Dendritic cell treated with granulocyte-macrophage colony-stimulating factor and Interleukin-4, amounts not matched to agents 40 ng/mL and 50 ng/mL, for 4 days (primary cell): ENCODE measurements around the gene ARHGAP9.

ENCODE experiments used
- H3K27ac Mint-ChIP-seq: one replicate; pipeline ENCODE4 v1.8.0; 2022; ENCODE audit warnings: mild to moderate bottlenecking, mixed read lengths
- H3K27me3 Mint-ChIP-seq: one replicate; pipeline ENCODE4 v1.8.0; 2022; ENCODE audit warnings: mild to moderate bottlenecking, mixed read lengths
- H3K36me3 Mint-ChIP-seq: one replicate; pipeline ENCODE4 v1.8.0; 2022; ENCODE audit warnings: low read depth, mixed read lengths
- H3K4me1 Mint-ChIP-seq: one replicate; pipeline ENCODE4 v1.8.0; 2022; ENCODE audit warnings: low read depth, mixed read lengths
- H3K4me3 Mint-ChIP-seq: one replicate; pipeline ENCODE4 v1.8.0; 2022; ENCODE audit warnings: mild to moderate bottlenecking, moderate library complexity, mixed read lengths
- H3K9me3 Mint-ChIP-seq: one replicate; pipeline ENCODE4 v1.8.0; 2022; ENCODE audit warnings: mixed read lengths
- intact Hi-C: fragments of 100-400 bp; cut with micrococcal nuclease; formaldehyde crosslinking; loops from one replicate; pipeline ENCODE4 v1.15.0; 2022

Gene ARHGAP9

DNA sequence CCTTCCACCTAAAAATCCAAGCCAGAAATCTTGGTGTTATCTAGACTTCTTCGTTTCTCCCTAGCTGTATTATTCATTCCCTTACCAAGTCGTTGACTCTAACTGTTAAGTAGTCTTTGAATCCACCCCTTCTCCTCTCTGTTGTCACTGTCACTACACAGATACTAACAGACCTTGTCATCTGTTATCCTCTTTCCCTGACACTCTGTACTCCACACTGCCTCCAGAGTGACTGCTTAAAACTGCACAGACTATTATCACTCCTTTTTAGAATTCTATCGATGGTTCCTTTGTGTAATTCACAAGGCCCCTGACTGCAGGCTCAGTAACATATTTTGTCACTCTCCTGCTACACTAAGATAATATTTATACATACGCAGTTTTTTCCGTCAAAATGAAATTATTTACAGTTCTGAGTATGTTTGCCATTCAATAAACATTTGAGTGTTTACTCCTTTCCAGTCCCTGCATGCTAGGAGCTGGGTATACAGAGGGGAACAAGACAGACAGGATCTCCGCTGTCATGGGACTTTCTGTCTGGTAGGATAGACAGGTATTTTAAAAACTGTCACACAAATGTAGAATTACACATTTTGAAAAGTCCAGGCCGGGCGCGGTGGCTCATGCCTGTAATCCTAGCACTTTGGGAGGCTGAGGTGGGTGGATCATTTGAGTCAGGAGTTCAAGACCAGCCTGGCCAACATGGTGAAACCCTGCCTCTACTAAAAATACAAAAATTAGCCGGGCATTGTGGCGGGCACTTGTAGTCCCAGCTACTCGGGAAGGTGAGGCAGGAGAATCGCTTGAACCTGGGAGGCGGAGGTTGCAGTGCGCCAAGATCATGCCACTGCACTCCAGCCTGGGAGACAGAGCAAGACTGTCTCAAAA is 12.0 kb upstream of the ARHGAP9 start:
- no peak overlapping the region for H3K4me3 Mint-ChIP-seq
- peaks cover 80% of the 10 kb centered on the region for H3K36me3 Mint-ChIP-seq
- peaks cover 27% of the 10 kb centered on the region for H3K4me1 Mint-ChIP-seq
- H3K27me3 Mint-ChIP-seq = no peaks in the 10 kb centered on the region
- peak overlapping the region; percentile 2 for H3K27ac Mint-ChIP-seq
- H3K9me3 Mint-ChIP-seq = no peaks in the 10 kb centered on the region
- intact Hi-C loops = no loop called here

DNA sequence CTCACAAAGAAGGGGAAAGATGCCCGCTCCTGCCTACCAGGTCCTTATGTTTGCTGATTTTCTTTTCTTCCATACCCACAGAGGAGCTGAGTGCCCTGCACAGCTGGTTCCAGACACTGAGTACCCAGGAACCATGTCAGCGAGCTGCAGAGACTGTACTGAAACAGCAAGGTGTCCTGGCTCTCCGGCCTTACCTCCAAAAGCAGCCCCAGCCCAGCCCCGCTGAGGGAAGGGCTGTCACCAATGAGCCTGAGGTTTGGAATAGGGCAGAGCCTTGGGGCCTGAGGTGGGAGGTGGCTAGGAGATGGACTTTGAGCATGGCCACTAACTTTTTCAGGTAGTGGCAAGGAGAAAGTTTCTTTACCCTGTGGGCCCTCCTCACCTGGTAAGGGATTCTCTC is 10.5 kb upstream of the ARHGAP9 start:
- intact Hi-C loops = no loop called here
- Mint-ChIP-seq H3K4me3 (no peak overlapping the region), H3K27ac (no peak overlapping the region), H3K27me3 (no peaks in the 10 kb centered on the region), H3K36me3 (peaks cover 65% of the 10 kb centered on the region), H3K9me3 (no peaks in the 10 kb centered on the region), H3K4me1 (peaks cover 27% of the 10 kb centered on the region)

DNA sequence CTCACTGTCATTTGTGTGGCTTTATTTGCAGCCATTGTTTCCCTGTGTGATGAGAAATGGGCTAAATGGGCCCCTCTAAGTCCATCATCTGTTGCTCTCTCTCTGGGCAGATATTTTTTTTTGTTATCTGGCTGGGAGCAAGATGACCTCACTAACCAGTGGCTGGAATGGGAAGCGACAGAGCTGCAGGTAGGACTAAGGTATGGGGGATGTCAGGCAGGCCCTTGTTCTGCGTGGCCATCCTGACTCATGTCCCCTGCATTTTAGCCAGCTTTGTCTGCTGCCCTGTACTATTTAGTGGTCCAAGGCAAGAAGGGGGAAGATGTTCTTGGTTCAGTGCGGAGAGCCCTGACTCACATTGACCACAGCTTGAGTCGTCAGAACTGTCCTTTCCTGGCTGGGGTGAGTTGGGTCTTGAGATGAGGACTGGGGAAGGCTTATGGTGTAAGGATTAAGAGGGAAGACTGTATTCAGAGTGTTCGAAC is 9.5 kb upstream of the ARHGAP9 start:
- Mint-ChIP-seq H3K27me3 (no peaks in the 10 kb centered on the region), H3K27ac (peak overlapping the region; percentile 91), H3K4me3 (peak overlapping the region; percentile 90), H3K4me1 (peaks cover 27% of the 10 kb centered on the region), H3K9me3 (no peaks in the 10 kb centered on the region), H3K36me3 (peaks cover 56% of the 10 kb centered on the region)
- intact Hi-C loops = no loop called here

DNA sequence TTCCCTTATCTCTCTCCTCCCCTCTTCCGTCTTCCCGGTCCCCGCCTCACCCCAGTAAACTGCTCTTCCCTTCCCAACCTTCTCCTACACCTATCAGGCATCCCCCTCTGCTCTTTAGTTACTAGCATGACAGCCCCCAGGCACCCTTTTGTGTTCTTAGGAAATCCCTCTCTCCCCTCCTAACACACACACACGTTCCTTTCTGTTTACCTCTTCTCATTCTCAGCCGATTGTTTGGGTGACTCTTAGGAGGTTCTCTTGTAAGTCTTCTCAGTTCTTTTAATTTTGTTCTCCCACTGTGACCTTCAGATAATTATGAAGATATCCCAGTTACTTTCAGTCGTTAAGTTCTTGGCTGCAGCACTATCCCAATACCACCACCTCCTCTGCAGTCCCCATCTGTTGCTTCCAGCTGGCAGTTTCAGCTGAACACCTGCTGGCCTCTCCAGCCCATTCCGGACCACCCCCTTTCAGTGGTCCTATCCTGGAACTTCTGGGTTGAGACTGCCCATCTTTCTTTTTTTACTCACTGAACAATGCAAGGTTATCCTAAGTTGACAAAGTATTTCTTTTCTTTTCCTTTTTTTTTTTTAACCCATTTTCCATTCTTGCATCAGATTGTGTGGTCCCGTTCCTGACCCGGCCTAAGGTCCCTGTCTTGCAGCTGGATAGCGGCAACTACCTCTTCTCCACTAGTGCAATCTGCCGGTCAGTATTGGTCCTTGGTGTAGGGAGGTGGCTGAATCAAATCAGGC is 8.9 kb upstream of the ARHGAP9 start:
- H3K4me1 Mint-ChIP-seq = peaks cover 27% of the 10 kb centered on the region
- H3K9me3 Mint-ChIP-seq = no peaks in the 10 kb centered on the region
- intact Hi-C loops = loop anchor here (1.0 kb wide), 1 partner anchor 32 kb away; the partner anchor contains the start of gene DDIT3
- peak overlapping the region; percentile 90 for H3K4me3 Mint-ChIP-seq
- H3K27ac Mint-ChIP-seq = peak overlapping the region; percentile 91
- no peaks in the 10 kb centered on the region for H3K27me3 Mint-ChIP-seq
- peaks cover 52% of the 10 kb centered on the region for H3K36me3 Mint-ChIP-seq

DNA sequence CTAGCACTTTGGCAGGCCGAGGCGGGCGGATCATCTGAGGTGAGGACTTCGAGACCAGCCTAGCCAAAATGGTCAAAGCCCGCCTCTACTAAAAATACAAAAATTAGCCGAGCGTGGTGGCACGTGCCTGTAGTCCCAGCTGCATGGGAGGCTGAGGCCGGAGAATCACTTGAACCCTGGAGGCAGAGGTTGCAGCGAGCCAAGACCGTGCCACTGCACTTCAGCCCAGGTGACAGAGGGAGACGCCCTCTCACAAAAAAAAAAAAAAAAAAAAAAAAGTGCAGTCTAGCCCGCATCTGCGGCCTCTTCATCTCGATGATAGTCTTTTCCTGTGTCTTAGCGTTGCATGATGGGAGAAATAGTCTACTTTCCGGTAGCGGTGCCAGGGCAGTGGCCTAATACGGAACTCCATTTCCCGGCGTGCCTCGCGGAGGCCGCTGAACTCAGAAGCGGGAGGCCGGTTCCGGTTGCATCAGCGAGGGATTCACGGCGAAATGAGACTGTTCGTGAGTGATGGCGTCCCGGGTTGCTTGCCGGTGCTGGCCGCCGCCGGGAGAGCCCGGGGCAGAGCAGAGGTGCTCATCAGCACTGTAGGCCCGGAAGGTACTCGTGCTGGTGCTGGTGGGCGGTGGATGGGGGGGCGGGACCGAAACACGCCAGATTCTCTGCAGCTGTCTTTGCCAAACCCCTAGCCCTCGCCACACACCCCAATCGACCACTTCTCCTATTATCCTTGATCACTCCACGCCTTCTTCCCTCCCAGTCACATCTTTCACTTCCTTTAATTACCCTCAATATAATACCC is 8.1 kb upstream of the ARHGAP9 start, which contains the start of gene MARS1:
MARS1 (plus strand) TSS at position 472 of the 805 bp plus-strand sequence; CDS start at position 495, 23 bp downstream.
- H3K4me1 Mint-ChIP-seq = peaks cover 33% of the 10 kb centered on the region
- peak within 1 kb of the TSS; percentile 90 for H3K4me3 Mint-ChIP-seq
- H3K9me3 Mint-ChIP-seq = no peaks in the 10 kb centered on the region
- H3K27me3 Mint-ChIP-seq = no peaks in the 10 kb centered on the region
- peak within 1 kb of the TSS; percentile 91 for H3K27ac Mint-ChIP-seq
- H3K36me3 Mint-ChIP-seq = peaks cover 51% of the 10 kb centered on the region
- intact Hi-C loops = loop anchor here (1.0 kb wide), 3 partner anchors 9 to 60 kb away; partner anchors contain the start of genes DCTN2 and DDIT3

DNA sequence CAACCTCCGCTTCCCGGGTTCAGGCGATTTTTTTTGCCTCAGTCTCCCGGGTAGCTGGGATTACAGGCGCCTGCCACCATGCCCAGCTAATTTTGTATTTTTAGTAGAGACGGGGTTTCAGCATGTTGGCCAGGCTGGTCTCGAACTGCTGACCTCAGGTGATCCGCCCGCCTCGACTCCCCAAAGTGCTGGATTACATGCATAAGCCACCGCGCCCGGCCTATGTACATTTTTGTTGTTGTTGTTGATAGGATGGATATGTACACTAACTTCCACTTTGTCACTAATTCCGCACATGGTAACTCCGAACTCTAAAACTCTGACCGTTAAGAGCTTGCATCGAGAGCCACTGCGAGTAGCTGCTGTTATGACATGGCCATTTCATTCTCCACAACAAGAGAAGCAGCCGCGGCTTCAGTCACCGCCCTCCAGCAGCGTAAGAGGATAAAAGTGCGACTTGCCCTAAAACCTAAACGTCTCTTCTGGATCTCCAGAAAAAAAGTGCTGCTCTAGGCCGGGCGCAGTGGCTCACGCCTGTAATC is 7.5 kb upstream of the ARHGAP9 start:
- Mint-ChIP-seq H3K4me1 (peaks cover 33% of the 10 kb centered on the region), H3K36me3 (peaks cover 44% of the 10 kb centered on the region), H3K9me3 (no peaks in the 10 kb centered on the region), H3K4me3 (peak overlapping the region; percentile 90), H3K27ac (peak overlapping the region; percentile 91), H3K27me3 (no peaks in the 10 kb centered on the region)
- intact Hi-C loops = loop anchor here (1.0 kb wide), 2 partner anchors 9 to 60 kb away; partner anchors contain the start of gene DCTN2

DNA sequence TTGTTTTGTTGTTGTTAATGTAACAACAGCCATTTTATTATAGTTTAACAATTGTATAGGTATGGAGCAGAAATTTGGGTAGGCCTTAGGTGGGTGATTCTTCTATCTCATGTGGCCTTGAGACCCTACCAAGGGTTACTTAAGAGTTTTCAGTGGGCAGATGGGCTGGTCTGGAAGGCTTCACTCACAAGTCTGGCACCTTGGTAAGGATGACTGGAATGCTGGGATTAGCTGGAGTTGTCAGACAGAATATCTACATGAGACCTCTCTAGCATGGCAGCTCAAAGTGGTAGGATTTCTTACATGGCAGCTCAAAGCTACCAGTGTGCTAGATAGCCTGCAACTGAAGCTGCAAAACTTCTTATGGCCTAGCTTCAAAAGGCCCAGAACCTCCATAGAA is 6.0 kb upstream of the ARHGAP9 start:
- peaks cover 29% of the 10 kb centered on the region for H3K36me3 Mint-ChIP-seq
- no peak overlapping the region for H3K27ac Mint-ChIP-seq
- peaks cover 39% of the 10 kb centered on the region for H3K4me1 Mint-ChIP-seq
- H3K27me3 Mint-ChIP-seq = no peaks in the 10 kb centered on the region
- no peak overlapping the region for H3K4me3 Mint-ChIP-seq
- H3K9me3 Mint-ChIP-seq = no peaks in the 10 kb centered on the region
- intact Hi-C loops = no loop called here

DNA sequence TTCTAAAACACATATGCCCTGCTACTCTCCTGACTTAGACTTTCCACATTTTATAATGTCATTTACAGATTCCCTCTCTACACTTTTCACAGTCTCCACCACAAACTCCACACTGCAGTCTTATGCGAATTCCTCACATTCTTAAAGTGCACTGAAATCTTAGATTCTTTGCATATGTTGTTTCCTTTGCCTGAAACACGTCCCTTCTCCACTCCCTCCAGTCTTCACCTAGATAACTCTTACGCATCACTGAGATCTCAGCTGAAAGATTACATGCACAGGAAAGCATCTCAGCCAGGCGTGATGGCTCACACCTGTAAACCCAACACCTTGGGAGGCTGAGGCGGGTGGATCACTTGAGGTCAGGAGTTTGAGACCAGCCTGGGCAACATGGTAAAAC is 3.8 kb upstream of the ARHGAP9 start:
- Mint-ChIP-seq H3K4me1 (peaks cover 49% of the 10 kb centered on the region), H3K27me3 (no peaks in the 10 kb centered on the region), H3K9me3 (no peaks in the 10 kb centered on the region), H3K4me3 (no peak overlapping the region), H3K27ac (no peak overlapping the region), H3K36me3 (peaks cover 7% of the 10 kb centered on the region)
- intact Hi-C loops = no loop called here

DNA sequence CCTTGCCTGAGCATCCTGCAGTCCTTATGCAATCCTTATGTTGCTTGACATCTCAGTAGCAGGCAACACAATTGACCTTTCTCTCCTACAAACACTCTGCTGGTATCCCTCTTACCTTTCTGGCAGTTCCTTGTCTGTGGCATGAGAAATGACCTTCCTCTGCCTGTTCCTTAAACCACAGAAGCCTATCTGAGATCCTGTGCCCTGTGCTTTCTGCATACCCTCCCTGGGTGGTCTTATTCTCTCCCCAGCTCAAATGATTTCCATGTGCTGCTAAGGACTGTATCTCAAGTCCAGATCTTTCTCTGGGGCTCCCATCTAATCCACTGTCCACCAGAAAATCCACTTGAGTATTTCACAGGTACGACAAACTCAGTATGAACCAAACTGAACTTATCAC is 2.0 kb upstream of the ARHGAP9 start:
- H3K4me1 Mint-ChIP-seq = peaks cover 54% of the 10 kb centered on the region
- intact Hi-C loops = no loop called here
- peaks cover 12% of the 10 kb centered on the region for H3K36me3 Mint-ChIP-seq
- no peaks in the 10 kb centered on the region for H3K9me3 Mint-ChIP-seq
- H3K27me3 Mint-ChIP-seq = no peaks in the 10 kb centered on the region
- no peak overlapping the region for H3K4me3 Mint-ChIP-seq
- H3K27ac Mint-ChIP-seq = peak overlapping the region; percentile 6

DNA sequence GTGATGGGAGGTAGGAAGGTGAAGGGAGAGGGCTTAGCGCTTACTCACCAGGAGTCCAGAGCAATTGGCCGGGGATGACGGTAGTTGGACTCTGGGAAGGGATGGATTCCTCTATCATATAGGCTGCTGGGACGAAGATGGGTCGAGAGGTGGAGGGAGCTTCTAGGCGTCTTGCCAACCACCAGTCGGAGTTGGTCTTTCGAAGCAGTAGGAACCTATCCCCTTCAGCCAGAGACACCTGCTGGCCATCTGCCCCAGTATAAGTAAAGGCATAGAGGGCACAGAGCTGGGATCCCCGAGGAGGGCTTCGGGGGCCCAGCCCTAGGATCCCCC is 657 bp downstream of the ARHGAP9 start:
- H3K27ac Mint-ChIP-seq = peak overlapping the region; percentile 97
- H3K4me3 Mint-ChIP-seq = peak overlapping the region; percentile 96
- H3K36me3 Mint-ChIP-seq = peaks cover 39% of the 10 kb centered on the region
- H3K27me3 Mint-ChIP-seq = no peaks in the 10 kb centered on the region
- peaks cover 79% of the 10 kb centered on the region for H3K4me1 Mint-ChIP-seq
- intact Hi-C loops = no loop called here
- no peaks in the 10 kb centered on the region for H3K9me3 Mint-ChIP-seq

DNA sequence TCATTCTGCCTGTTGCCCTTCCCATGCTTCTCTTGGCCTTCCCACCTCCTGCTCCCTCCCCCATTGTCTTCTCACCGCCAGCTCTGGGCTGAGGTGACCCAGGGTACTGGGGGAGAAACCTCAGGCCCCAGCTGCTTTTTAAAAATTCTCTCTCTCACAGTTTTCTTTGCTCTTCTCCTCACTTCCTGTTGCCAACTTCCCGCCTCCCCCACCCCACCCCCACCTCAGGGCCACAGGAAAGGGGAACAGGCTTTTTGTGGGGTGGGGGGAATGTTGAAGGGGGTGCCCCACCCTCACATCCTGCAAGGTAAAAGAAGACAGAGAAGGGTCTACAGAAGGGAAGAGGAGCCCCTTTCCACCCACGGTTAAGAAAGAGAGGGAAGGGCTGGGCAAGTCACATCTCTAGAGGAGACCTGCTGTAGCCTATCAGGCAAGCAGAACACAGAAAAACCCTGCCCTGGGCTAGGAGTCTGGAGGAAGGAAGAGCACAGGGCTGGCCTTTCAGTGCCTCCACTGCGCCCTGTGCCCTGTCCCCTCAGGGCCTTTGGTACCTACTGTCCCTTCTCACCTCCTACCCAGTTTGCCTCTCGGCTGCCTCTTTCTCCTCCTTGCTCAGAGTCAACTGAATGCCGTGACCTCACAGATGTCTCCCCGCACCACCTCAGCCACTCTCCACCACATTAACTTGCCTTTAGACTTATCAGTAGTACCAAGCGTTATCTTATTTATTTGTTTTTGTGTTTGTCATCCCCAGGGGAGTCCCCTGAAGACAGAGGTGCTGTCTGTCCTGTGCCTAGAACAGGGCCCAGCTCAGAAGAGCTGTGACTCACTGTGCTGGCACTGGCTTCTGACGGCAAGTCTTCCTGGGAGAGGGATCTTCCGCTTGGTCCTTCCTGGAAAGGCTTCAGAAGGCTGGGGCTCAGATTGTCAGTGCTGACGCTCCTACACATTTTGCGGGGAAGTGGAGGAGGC is 1.7 kb downstream of the ARHGAP9 start:
- Mint-ChIP-seq H3K36me3 (peaks cover 49% of the 10 kb centered on the region), H3K4me3 (peak overlapping the region; percentile 96), H3K27me3 (no peaks in the 10 kb centered on the region), H3K27ac (peak overlapping the region; percentile 97), H3K9me3 (no peaks in the 10 kb centered on the region), H3K4me1 (peaks cover 82% of the 10 kb centered on the region)
- intact Hi-C loops = loop anchor here (1.0 to 2.0 kb wide), 2 partner anchors 9 to 19 kb away; partner anchors contain the start of gene GLI1

DNA sequence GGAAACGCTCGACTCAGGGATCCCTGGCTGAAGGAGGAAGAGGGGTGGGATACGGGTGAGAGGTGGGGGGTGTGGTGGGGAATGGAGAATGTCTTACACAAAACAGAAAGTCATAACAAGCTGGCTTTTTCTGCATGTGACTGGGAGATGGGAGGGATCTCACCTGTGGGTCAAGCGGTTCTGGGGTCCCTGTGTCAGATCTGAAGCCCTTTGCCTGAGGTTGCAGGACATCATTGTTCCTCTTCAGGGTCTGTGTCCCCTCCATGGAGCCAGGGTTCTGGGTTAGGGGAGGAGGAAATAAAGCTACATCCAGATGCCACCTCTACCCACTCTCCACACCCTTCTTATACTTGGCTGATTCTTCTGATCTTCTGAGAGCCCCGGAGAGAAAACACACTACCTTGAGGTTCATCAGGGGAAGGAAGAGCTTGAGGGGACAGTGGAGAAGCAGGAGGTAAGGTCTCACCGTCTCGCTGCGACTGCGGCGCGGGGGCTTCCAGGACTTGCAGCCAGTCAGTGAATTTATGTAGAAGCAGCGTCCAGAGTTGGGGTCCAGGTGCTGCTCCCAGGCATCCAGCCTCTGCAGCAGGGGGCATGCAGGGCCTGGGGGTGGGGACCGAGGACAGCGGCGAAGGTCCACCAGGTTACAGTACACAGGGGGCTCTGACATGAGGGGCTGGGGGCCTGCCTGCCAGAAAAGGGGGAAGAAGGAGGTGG is 2.5 kb downstream of the ARHGAP9 start:
- intact Hi-C loops = loop anchor here (1.0 to 2.0 kb wide), 2 partner anchors 18 to 46 kb away; partner anchors contain the start of gene GLI1
- H3K9me3 Mint-ChIP-seq = no peaks in the 10 kb centered on the region
- H3K36me3 Mint-ChIP-seq = peaks cover 57% of the 10 kb centered on the region

More for the DNA sequence above, 2.5 kb downstream of the ARHGAP9 start:
- Mint-ChIP-seq H3K27ac (peak overlapping the region; percentile 97), H3K27me3 (no peaks in the 10 kb centered on the region), H3K4me1 (peaks cover 84% of the 10 kb centered on the region), H3K4me3 (peak overlapping the region; percentile 96)
